ENCODE data around the gene LYRM1.

- TF ChIP-seq CTCF (conservative IDR thresholded peaks at IDR 0.05 in 1 of 2, IDR thresholded peaks at IDR 0.05 in 1 of 2; ENCODE audit: low read depth in 1 of 2, low read length in 2 of 2) (no peak), EZH2 (IDR thresholded peaks at IDR 0.05; ENCODE audit: low read length, missing control alignments) (no peak)
These were observed 37.9 kb downstream of the LYRM1 start for GRCh38 chr16:20938426-20938825.
